ENCODE measurements around the gene SIDT1.

DNA sequence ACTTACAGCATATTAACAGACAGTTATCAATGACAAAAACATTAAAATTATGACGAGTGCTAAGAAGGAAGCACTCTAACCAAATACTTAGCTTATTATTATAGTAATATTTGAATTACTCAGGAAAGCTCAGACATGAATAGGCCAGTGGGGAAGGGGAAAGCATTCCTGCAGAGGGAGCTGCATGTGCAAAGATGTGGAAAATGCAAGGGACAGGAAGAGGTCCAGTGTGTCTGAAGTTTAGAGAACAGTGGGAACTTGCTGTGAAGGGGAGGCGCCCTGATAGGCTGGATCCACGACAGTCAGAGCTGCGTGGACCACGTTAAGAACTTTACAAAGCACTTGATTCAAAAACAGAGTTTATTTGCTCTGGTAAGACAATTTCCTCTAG lies 16.2 kb upstream of the SIDT1 start:
- TF ChIP-seq EZH2phosphoT487 (IDR thresholded peaks at IDR 0.05; ENCODE audit: borderline replicate concordance): no peak
- TF ChIP-seq CTCF (conservative IDR thresholded peaks at IDR 0.05; ENCODE audit: low read length): no peak
